Neutrophil (primary cell): ENCODE data around the gene STAT1.

ENCODE experiments used
- H3K27ac ChIP-seq: fragments of 200-600 bp; sonication (generic); 2 replicates; pipeline ENCODE4 v1.5.1; 2016; ENCODE audit warnings: mild to moderate bottlenecking, moderate library complexity
- H3K27me3 ChIP-seq: fragments of 200-600 bp; sonication (generic); 2 replicates; pipeline ENCODE4 v1.6.0; 2016; ENCODE audit warnings: mild to moderate bottlenecking
- H3K36me3 ChIP-seq: fragments of 200-600 bp; sonication (generic); 2 replicates; pipeline ENCODE4 v1.5.1; 2017
- H3K4me1 ChIP-seq, 2 experiments: fragments of 200-600 bp in 1 of 2; sonication (generic) in 1 of 2; 1 replicate in 1 of 2; 2 replicates in 1 of 2; pipeline versions ENCODE4 v1.5.1 to v1.6.1; 2013 to 2016; ENCODE audit warnings: low read depth in 1 of 2, low read length in 1 of 2, mild to moderate bottlenecking in 1 of 2, moderate library complexity in 1 of 2; ENCODE audit not compliant: control insufficient read depth in 1 of 2, insufficient read depth in 1 of 2
- H3K4me3 ChIP-seq, 2 experiments: fragments of 200-600 bp in 1 of 2; sonication (generic) in 1 of 2; 1 replicate in 1 of 2; 2 replicates in 1 of 2; pipeline ENCODE4 v1.5.1; 2013 to 2016; ENCODE audit warnings: low read depth in 1 of 2, low read length in 1 of 2, mild to moderate bottlenecking in 1 of 2, moderate library complexity in 1 of 2
- H3K9me3 ChIP-seq: fragments of 200-600 bp; sonication (generic); 2 replicates; pipeline ENCODE4 v1.5.1; 2016
- CTCF ChIP-seq: fragments of 200-600 bp; sonication (generic); IDR thresholded peaks from 2 replicates; pipeline ENCODE4 v1.5.1; 2016; ENCODE audit warnings: antibody characterized with exemption

Gene STAT1

GRCh38 chr2:190940454-190940853 is 73.5 kb downstream of the STAT1 start:
- Histone ChIP-seq H3K9me3 (no peaks in the 10 kb centered on the region), H3K27me3 (no peaks in the 10 kb centered on the region), H3K4me1 (no peaks in the 10 kb centered on the region), H3K27ac (no peak overlapping the region), H3K36me3 (no peaks in the 10 kb centered on the region), H3K4me3 (no peak overlapping the region)
- TF ChIP-seq CTCF = no peak

GRCh38 chr2:190938771-190939335 is 75.1 kb downstream of the STAT1 start:
- no peaks in the 10 kb centered on the region for H3K36me3 ChIP-seq
- H3K4me3 ChIP-seq = no peak overlapping the region
- TF ChIP-seq CTCF = no peak
- no peak overlapping the region for H3K27ac ChIP-seq
- H3K9me3 ChIP-seq = no peaks in the 10 kb centered on the region
- H3K27me3 ChIP-seq = no peaks in the 10 kb centered on the region
- H3K4me1 ChIP-seq = no peaks in the 10 kb centered on the region

GRCh38 chr2:190935054-190935453 is 78.9 kb downstream of the STAT1 start:
- Histone ChIP-seq H3K4me3 (no peak overlapping the region), H3K4me1 (no peaks in the 10 kb centered on the region), H3K27ac (no peak overlapping the region), H3K27me3 (no peaks in the 10 kb centered on the region), H3K9me3 (no peaks in the 10 kb centered on the region), H3K36me3 (peaks cover 27% of the 10 kb centered on the region)
- TF ChIP-seq CTCF = no peak

GRCh38 chr2:190933361-190933760 is 80.6 kb downstream of the STAT1 start:
- Histone ChIP-seq H3K27me3 (no peaks in the 10 kb centered on the region), H3K36me3 (peaks cover 35% of the 10 kb centered on the region)
- no peak for TF ChIP-seq CTCF

GRCh38 chr2:190932514-190932913 is 81.5 kb downstream of the STAT1 start:
- no peak for TF ChIP-seq CTCF
- Histone ChIP-seq H3K9me3 (no peaks in the 10 kb centered on the region), H3K4me1 (no peaks in the 10 kb centered on the region), H3K27me3 (no peaks in the 10 kb centered on the region), H3K27ac (no peak overlapping the region), H3K36me3 (peaks cover 35% of the 10 kb centered on the region), H3K4me3 (no peak overlapping the region)

More at GRCh38 chr2:190933361-190933760, 80.6 kb downstream of the STAT1 start:
- Histone ChIP-seq H3K4me1 (no peaks in the 10 kb centered on the region), H3K4me3 (no peak overlapping the region), H3K27ac (no peak overlapping the region), H3K9me3 (no peaks in the 10 kb centered on the region)

GRCh38 chr2:190930411-190930810 is 83.6 kb downstream of the STAT1 start:
- Histone ChIP-seq H3K4me1 (no peaks in the 10 kb centered on the region), H3K36me3 (peaks cover 43% of the 10 kb centered on the region), H3K27me3 (no peaks in the 10 kb centered on the region), H3K4me3 (no peak overlapping the region), H3K9me3 (no peaks in the 10 kb centered on the region), H3K27ac (no peak overlapping the region)
- no peak for TF ChIP-seq CTCF
